Keratinocyte (primary cell): ENCODE results near the gene LONP1.

ENCODE experiments used
- CTCF ChIP-seq, 3 experiments: IDR thresholded peaks in 1 of 3; conservative IDR thresholded peaks in 1 of 3; optimal IDR thresholded peaks in 1 of 3; 2 replicates in 2 of 3; 3 replicates in 1 of 3; pipeline versions ENCODE3 to v1.5.1; 2011; ENCODE audit warnings: low read length in 3 of 3, mild to moderate bottlenecking in 3 of 3, moderate library complexity in 2 of 3, control low read depth in 1 of 3, inconsistent platforms in 1 of 3; ENCODE audit not compliant: insufficient read depth in 2 of 3; ENCODE audit errors: extremely low read depth in 1 of 3
- EZH2 ChIP-seq: IDR thresholded peaks from one replicate; pipeline ENCODE4 v1.6.1; 2012; ENCODE audit warnings: inconsistent platforms, mild to moderate bottlenecking, low read length, moderate library complexity

- TF ChIP-seq CTCF (optimal IDR thresholded peaks at IDR 0.05 in 1 of 3, IDR thresholded peaks at IDR 0.05 in 1 of 3, conservative IDR thresholded peaks at IDR 0.05 in 1 of 3; ENCODE audit: extremely low read depth in 1 of 3, insufficient read depth in 2 of 3, low read length in 3 of 3) (no peak), EZH2 (no peak)
Observed at GRCh38 chr19:5669212-5669611, 50.7 kb downstream of the LONP1 start.
